HG02885 (cell line): ENCODE data around the gene UNC5A.

Source experiments
- ATAC-seq: cut with Tn5 transposase; IDR thresholded peaks from one replicate; pipeline ENCODE4 v1.9.1; 2021; ENCODE audit warnings: mild to moderate bottlenecking; ENCODE audit not compliant: unreplicated experiment, poor library complexity

Gene UNC5A

DNA sequence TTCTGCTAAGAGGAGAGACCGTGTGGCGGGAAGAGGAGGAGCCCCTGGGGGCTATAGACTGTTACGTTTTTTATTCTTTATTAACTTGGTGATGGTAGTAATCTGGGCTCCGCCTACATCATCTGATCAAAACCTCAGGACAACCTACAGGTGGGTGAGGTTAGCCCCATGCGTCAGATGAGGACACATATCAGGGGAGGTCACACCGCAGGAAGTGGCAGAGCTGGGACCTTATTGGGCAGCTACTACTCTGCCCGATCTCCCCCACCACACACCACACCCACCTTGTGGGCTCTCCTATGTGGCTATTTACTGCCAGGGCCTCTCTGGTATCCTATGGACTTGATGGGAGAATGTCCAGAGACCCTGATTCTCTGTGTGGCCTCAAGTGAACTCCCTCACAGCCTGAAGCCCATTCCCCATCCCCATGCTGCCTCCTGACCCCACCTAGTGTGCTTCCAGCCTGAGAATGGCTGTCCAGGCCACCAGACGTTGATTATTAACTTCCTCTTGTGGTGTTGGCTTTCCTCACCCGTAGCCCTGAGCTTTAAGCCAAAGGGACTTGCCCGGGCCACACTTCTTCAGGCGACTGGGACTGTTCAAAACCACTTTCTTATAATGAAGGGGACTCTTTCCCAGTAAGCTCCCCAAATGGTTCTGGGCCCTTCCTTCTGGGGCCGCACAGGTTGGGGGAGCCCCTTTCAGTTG is 8.2 kb downstream of the UNC5A start:
- ATAC-seq = no peak

DNA sequence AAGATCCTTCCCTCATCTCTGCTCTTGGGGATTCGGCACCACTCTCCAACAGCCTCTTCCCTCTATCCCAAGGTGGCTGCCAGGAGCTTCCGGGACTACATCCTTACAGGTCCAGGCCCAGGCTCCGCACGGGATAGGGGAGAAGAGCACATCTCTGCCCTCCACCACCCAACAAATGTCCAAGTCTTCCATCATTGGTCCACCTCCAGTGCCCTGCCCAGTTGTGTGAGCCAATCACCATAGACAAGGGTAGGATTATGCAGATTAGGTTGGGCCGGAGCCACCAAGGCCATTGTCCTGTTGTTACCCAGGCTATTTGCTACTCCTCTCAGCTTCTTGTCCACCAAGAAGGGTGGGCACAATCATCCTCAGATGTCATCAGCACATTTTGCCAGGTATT is 9.1 kb downstream of the UNC5A start:
- ATAC-seq = no peak

DNA sequence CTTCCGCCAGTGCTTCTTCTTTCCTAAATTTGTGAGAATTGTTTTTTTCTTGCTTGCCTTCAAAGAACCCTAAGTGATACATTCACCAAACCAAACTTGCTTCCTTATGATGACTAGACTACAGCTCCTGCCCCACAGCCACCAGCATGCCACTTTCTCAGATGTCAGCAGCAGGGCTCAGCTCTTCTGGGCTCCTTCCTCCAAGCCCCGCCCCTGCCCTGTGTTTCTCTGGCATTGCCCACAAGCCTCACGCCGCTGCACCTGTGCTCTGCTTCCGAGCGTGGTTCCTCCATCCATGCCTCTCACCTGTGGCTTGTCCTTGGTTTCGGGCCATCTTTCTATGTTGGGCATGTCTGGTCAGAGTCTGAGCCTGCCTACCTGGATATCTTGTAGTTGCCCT is 10.6 kb downstream of the UNC5A start:
- ATAC-seq = no peak

DNA sequence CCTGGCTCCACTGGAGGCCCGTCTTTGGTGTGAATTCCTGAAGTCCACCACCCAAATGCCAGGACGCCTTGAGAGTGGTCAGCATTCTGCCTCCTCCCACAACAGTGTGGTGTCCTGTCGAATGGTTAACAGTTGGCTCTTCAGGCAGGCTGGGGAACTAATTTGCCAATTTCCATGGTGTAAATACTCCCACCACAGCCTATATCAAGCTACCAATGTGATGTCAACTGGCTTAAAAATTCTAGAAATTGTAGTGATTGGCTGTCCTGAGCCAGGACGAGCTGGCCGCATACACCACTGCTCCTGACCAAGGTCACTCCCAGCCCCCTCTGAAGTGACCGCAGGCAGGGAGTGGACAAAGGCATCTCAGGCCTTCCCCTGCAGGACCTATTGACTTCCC is 11.1 kb downstream of the UNC5A start:
- no peak for ATAC-seq

DNA sequence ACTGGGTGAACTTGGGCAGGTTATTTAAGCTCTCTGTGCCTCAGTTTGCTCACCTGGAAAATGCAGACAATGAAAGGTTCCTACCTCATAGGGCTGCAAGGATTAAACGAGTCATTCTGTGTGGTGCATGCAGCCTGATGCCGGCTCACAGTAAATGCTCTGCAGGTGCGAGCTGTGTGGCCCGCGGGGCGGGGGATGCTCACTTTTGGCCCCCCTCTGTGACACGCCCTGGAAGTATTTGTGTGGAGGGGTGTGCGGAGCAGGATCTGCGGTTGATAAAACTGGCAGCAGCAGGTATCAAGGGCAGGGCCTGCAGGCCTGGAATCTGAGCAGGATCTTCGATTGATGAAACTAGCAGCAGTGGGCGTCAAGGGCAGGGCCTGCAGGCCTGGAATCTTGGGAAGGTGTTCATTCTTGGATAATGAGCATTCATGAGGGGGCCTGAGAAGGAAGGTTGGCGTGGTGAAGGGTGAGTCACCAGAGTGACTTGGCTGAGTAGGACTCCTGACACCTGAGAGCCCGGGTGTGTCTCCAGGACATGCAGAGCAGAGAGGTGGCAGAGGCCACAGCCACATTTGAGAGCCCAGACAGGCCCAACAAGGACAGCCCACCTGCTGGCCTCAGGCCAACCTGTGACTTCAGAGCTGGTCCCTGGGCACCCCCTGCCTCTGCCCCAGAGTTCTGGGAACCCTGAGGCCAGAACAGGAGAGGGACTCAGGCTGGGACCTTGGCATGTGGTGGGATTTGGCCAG is 11.9 kb downstream of the UNC5A start:
- ATAC-seq = no peak

DNA sequence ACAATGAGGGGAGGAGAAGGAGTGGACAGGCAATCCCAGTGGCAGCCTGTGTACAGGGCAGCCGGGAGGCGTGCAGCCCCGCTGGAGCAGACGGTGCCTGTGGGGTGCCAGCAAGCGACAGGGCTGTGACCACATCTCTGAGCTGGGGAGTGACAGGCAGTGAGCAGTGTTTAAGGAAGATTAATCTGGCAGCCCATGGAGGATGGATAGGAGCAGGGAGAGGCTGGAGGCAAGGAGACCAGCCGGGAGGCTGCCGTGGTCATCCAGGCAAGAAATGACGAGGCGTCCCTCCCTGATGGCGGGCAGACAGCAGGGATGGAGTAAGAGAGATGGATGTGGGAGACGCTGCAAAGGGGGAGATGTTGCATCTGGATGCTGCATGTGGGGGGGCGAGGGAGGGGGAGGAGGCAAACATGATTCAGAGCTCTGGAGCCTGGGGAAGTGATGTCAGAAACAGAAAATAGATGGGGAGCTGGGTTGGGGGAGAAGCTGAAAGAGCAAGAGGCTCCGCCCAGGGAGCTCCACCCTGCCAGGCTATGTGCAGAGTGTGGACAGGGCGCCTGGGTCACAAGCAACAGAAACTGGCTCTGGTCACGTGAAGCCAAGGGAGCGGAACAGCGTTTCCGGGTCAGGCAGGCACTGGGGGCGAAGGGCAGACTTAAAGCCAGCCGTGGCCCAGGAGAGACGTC is 12.6 kb downstream of the UNC5A start:
- no peak for ATAC-seq

DNA sequence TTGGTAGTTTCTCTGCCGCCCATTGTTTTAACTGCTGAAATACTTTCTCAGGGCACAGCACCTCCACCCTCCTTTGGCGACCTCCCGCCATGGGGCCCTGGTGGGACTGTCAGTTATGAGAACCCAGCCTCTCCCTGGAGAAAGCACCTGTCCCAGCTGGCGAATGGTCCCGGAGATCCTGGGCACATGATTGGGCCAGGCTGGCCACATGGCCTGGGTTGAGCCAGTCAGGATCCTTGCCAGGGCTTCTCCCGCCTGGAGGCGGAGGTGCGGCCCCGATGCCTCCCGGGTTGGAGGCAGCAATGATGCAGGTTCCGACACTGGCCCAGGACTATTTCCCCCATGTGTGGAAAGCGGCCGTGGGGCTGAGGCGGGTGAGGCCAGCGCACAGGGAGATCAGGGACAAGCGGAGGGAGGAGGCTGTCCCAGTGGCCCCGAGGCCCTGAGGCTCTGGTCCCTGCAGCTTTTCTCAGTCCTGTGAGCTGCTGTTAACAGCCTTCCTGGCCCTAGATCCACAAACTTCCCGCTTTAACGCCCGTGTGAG is 13.6 kb downstream of the UNC5A start:
- ATAC-seq = no peak

DNA sequence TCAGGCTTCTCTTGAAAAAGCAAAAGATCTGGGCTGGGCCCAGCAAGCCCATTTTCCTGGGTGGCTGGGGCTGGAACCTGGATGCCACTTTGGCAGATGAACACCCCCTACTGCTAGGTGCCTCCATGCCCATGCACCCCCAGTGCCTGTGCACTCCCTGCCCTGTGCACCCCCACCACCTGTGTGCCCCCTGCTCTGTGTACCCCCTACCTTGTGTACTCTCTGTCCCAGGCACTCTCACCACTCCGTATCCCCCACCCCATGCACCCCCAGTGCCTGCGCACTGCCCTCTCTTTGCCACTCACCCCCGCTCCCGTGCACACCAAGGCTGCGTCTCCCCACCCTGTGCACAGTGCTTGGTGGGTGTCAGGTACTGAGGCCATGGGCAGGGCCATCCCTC is 14.2 kb downstream of the UNC5A start:
- ATAC-seq = no peak

DNA sequence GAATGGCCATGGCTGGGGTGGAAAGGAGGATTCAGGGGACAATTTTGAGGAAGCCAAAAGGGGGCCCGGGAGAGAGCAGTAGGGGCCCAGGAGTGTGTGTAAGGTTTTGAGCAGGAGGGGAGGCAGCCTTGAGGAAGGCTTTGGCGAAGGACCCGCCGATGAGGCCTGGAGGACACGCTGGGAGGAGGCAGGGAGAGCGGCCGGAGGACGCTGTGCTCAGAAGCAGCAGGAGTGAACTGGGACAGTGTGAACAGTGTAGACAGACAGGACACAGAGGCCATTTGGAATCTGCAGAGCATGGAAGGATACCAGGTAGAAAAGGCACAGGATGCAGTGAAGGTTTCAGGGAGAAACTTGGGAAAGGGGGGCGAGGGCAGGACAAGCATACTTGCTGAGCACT is 14.9 kb downstream of the UNC5A start:
- ATAC-seq = no peak

DNA sequence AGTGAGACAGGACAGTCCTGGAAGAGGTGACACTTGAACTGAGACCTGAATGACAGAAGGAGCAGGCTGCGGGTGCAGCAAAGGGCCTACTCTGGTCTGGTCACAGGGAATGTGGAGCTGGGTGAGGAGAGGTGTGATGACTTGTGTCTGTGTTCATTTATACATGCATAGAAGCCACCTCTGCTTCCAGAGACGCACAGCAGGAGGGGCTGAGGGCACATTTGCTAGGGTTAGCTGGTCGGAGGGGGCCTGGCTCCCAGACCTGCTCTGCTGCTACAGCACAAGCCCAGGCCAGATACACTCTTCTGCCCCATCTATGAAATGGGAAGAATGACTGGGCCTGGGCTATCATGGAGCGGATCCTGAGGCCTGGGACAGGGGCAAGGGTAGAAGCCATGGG is 15.6 kb downstream of the UNC5A start:
- no peak for ATAC-seq

DNA sequence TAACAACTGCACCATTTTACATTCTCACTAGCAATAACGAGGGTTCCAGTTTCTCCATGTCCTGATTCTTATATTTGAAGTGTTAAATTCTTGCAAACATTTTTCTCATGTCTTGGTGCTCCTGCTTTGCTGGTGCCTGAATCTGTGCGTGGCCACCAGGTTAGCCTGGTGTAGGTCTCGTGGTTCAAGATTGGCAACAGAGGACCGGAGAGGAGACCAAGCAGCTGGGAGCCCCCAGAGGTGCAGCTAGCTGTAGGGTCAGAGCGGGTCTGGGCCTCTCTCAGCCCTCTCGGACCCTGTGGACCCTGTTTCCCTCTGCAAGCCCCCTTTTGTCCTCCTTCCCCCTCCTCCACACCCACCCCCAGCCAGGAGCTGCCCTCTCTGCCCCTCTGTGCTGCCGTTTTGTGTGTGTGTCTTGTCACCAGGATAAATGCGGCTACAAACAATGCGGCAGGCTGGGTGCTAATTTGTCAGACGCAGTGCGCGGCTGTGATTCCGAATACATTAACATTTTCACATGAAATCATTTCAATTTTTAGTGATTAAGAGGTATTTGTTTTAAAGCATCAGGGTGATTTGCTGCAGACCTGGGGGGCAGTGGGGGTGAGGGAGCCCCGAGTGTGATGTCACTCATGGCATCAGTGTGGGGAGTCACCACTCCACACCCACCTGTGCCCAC is 17.5 kb downstream of the UNC5A start:
- no peak for ATAC-seq

DNA sequence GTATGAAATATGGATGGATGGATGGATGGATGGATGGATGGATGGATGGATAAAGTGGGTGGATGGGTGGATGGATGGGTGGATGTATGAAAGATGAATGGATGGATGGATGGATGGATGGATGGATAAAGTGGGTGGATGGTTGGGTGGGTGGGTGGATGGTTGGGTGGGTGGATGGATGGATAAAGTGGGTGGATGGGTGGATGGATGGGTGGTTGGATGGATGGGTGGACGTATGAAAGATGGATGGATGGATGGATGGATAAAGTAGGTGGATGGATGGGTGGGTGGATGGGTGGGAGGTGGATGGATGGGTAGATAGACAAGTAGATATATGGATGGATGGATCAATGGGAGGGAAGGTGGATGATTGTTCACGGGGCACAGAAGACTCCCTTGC is 19.0 kb downstream of the UNC5A start:
- no peak for ATAC-seq

DNA sequence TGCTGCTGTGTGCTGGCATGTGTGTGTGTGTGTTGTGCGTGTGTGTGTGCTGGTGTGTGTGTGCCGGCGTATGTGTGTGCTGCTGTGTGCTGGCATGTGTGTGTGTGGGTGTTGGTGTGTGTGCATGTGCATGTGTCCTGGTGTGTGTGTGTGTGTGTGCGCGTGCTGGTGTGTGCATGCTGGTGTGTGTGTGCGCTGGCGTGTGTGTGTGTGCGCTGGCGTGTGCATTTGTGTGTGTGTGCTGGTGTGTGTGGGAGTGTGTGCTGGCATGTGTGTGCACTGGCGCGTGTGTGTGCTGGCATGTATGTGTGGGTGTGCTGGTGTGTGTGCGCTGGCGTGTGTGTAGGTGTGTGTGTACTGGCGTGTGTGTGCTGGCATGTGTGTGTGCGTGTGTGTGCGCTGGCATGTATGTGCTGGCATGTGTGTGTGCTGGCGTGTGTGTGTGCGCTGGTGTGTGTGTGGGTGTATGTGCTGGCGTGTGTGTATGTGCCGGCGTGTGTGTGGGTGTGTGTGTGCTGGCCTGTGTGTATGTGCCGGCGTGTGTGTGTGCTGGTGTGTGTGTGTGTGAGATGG is 20.1 kb downstream of the UNC5A start:
- ATAC-seq = no peak

DNA sequence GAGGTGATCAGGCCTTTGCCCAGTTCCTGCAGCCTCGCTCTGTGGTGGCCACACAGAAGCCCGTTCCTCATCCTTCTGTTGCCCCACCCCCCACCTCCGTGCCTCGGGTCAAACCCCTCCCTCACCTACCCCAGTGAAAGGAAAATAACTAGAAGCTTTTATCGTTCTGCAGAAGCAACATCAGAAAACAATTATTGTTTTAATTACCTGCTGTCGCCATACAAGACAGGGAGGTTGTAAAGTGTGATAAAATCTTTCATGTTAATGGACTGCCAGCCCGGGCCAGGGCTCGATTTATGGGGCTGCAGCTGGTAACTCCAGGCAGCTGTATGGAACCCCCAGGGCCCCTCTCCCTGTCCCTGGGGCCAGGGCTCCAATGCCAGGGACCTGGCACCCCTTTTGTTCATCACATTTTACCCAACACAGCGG is 20.6 kb downstream of the UNC5A start:
- no peak for ATAC-seq

DNA sequence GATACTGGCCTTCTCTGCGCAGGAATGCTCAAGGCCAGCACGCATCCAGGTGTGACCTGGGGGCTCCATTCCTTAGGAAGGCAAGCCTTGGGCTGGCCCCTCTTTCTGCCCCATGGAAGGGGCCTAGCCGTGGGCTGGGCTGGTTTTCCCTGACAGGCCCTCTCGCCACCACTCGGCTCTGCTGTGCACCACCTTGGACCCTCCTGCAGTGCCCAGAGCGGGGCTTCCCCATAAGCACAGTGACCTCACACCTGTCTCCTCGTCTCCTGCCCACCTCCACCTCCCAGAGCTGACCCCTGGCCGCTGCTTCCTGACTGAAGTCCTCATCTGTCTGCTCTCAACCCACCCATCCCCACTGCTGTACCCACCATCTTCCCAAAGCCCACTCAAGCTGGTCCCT is 21.1 kb downstream of the UNC5A start:
- ATAC-seq = no peak

DNA sequence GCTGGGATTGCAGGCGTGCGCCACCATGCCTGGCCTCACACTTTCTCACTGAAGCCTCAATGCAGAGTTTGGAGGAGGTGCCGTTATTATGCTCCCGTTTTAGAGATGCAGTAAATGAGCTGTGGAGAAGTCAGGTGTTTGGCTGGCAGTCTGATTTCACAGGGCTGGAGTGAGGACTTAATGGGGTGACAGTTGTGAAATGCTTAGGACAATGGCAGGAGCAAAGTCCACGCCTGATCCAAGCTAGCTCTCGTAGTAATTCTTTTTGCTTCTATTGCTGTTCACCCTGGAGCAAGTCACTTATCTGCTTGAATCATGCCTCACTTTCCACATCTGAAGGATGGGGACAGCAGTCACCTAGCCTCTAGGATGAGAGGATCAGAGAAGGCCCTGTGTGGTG is 21.8 kb downstream of the UNC5A start:
- ATAC-seq = no peak

DNA sequence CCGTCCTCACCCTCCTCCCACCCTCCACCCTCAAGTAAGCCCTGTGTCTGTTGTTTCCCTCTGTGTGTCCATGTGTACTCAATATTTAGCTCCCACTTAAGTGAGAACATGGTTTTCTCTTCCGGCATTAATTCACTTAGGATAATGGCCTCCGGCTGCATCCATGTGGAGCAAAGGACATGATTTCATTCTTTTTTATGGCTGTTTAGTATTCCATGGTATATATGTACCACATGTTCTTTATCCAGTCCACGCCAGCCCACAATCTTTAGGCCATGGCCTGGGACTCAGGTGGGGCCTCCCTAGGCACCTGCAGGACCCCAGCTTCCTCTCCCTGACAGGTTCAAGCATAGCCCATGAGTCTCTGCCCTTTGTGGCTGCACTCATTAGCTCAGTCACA is 22.9 kb downstream of the UNC5A start:
- no peak for ATAC-seq

DNA sequence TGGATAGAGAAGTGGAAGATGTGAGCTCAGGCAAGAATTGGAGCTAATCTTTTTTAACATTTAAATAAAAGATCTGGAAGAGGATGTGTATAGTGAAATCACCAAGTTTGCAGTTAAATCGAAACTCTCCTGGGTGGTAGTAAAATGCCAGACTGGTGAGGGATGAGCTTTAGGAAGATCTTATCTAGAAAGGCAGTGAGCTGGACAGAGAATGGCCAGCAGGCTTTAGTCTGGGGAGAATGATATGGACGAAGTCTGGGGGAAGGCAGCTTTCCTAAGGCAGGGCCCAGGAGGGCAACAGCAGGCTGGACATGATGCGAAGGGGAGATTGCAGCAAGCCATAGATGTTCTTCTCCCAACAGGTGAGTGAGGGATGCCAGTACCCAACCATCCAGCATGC is 25.6 kb downstream of the UNC5A start:
- ATAC-seq = no peak

DNA sequence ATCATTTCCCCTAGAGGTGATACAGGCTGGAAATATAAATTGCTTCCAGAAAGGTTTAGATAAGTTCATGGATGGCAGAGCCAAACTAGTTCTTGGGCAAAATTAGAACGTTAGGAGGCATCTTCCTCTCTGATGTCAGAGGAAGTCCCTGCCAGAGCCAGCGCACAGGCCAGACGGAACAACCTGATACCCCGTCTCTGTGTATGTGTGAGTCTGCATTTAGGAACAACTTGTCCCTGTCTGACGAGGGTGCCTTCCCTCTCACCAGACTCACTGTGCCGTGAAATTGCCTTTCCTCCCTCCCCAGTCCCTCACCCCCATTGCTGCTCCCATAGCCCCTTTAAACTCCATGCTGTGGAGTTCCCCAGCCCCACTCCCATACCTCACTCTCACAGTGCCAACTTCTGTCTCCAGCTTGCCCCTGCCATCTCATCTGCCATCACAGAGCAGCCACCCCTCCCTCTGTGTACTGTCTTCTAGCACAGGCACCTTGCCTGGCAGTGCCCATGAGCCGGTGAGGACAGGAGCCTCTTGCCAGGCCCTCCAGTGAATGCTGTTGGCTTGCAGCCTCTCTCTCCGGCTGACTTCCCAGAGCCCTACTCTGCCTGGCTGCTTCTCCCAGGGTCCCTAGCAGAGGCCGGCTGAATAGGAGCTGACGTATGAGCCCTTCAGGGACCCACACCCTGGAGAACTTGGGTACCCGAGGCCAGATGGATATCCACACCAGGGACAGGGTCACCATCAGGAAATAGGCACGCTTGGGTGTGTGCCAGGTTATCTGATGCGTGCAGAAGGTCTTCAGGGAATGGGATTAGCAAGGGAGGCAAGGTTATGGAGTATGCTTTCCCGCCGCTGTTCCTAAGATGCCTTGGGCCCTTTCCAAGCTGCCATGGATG is 26.7 kb downstream of the UNC5A start:
- ATAC-seq = no peak
